Uterus (tissue), 2 donors: ENCODE data around the gene FUT4.

Experiments
- CTCF ChIP-seq, 4 experiments: fragments of 200-600 bp in 2 of 4; fragments of 450-650 bp in 2 of 4; sonication (generic) in 2 of 4; IDR thresholded peaks; one replicate each; pipeline ENCODE4 v1.5.1; 2016 to 2019; ENCODE audit warnings: antibody characterized with exemption in 4 of 4, mild to moderate bottlenecking in 2 of 4, moderate library complexity in 1 of 4
- POLR2A ChIP-seq, 2 donors: fragments of 450-650 bp; IDR thresholded peaks; one replicate each; pipeline ENCODE4 v1.6.1; 2016; ENCODE audit warnings: antibody characterized with exemption in 2 of 2, mild to moderate bottlenecking in 1 of 2, moderate library complexity in 1 of 2

GRCh38 chr11:94574193-94574961, 30.7 kb downstream of the FUT4 start:
- TF ChIP-seq CTCF (IDR thresholded peaks at IDR 0.05) (no peak), POLR2A (IDR thresholded peaks at IDR 0.05) (no peak)
